ENCODE data around the gene DGKQ. TPM values are rescaled to one million over a fixed set of nuclear protein-coding genes. Genes with fewer than 3 reads are reported as not detected.

The DGKQ gene
- total and polyA plus RNA-seq, 2 donors (not counting 3 experiments of a cell fraction or from before 2014, with no cell fraction given), result 15.8 to 20.2 TPM

- intact Hi-C loops (cut with micrococcal nuclease) (no loop called here), dilution Hi-C loops (cut with MboI; ENCODE audit: extremely low pct_ligation_motif_present, low sequenced_read_pairs) (no loop called here)
- H3K4me3 ChIP-seq (replicated peaks in 1 of 3; ENCODE audit: insufficient read depth in 1 of 3, low read depth in 1 of 3, low read length in 3 of 3), result no peak overlapping the region
- H3K27ac ChIP-seq (ENCODE audit: insufficient read depth, low read depth, low read length), result peak overlapping the region; percentile 55
- no peaks in the 10 kb centered on the region for H3K9me1 ChIP-seq (replicated peaks; ENCODE audit: control insufficient read depth, extremely low read depth, insufficient read depth, low read length)
- FAIRE-seq (peak; percentile 86), DNase-seq (ENCODE audit: low read depth, low spot score) (peak; percentile 61)
- peaks cover 4 to 10% of the 10 kb centered on the region in 2 experiments for H3K27me3 ChIP-seq (ENCODE audit: control insufficient read depth in 2 of 2, insufficient read depth in 2 of 2, low read length in 2 of 2)
- H3K4me1 ChIP-seq (ENCODE audit: control insufficient read depth, extremely low read depth, insufficient read depth, low read length), result peaks cover 3% of the 10 kb centered on the region
- H2AFZ ChIP-seq (ENCODE audit: low read depth, low read length), result peak overlapping the region; percentile 4
- peaks cover 0 to 2% of the 10 kb centered on the region in 2 experiments for H3K36me3 ChIP-seq (ENCODE audit: control insufficient read depth in 2 of 2, extremely low read depth in 1 of 2, insufficient read depth in 2 of 2, low read length in 2 of 2)
- no peaks in the 10 kb centered on the region for H3K79me2 ChIP-seq (ENCODE audit: control insufficient read depth, insufficient read depth, low read length)
- H3K9me3 ChIP-seq (replicated peaks; ENCODE audit: control insufficient read depth, insufficient read depth, low read length), result no peaks in the 10 kb centered on the region
- no peak for TF ChIP-seq MAX (IDR thresholded peaks at IDR 0.05; ENCODE audit: insufficient read depth, insufficient read length)
- no peak for TF ChIP-seq POLR2AphosphoS5 (IDR thresholded peaks at IDR 0.05; ENCODE audit: insufficient read depth, low read depth, low read length)
- TF ChIP-seq GATA2 (IDR thresholded peaks at IDR 0.05; ENCODE audit: insufficient read depth, insufficient read length, low read depth, low read length), result no peak
- TF ChIP-seq POLR2A (IDR thresholded peaks at IDR 0.05; ENCODE audit: low read depth, low read length), result no peak
- TF ChIP-seq MYC (IDR thresholded peaks at IDR 0.05; ENCODE audit: low read depth, low read length), result no peak
- TF ChIP-seq CTCF (IDR thresholded peaks at IDR 0.05; ENCODE audit: extremely low read depth in 1 of 2, insufficient read depth in 1 of 2, low read depth in 1 of 2, low read length in 2 of 2), result no peak
- TF ChIP-seq FOS (IDR thresholded peaks at IDR 0.05; ENCODE audit: borderline replicate concordance, insufficient read depth, low read length), result no peak
- TF ChIP-seq EZH2 (IDR thresholded peaks at IDR 0.05; ENCODE audit: borderline replicate concordance, low read depth, low read length, severe bottlenecking), result no peak
- TF ChIP-seq JUN (IDR thresholded peaks at IDR 0.05; ENCODE audit: borderline replicate concordance, insufficient read depth, insufficient read length, low read depth), result no peak
- CTCF ChIA-PET, result interaction anchor here (1.1 to 1.6 kb wide), 2 partner anchors 13 to 102 kb away, joined by 3 read pairs; no protein-coding TSS in a partner anchor
- H3K9ac ChIP-seq (replicated peaks; ENCODE audit: extremely low read depth, insufficient read depth, low read length), result peak overlapping the region; percentile 13
- POLR2A ChIA-PET, result no interaction called here
- H4K20me1 ChIP-seq (replicated peaks; ENCODE audit: control insufficient read depth, extremely low read depth, insufficient read depth, low read length), result no peaks in the 10 kb centered on the region
- no TSS peak for BruUV-seq (replicated peaks)
- H3K4me2 ChIP-seq (ENCODE audit: insufficient read depth, low read length), result no peak overlapping the region
Measured at GRCh38 chr4:992297-993110, 19.1 kb upstream of the DGKQ start.

All from endothelial cell of umbilical vein (primary cell).